BE2C (cell line): Measurements from ENCODE around the gene ZNF202.

Source experiments
- DNase-seq: peaks from one replicate; pipeline ENCODE4 v3.0.0-alpha.2; 2020
- H3K27me3 ChIP-seq: fragments of 250-450 bp; sonication (Bioruptor Pico); 2 replicates; pipeline ENCODE4 v1.5.1; 2020; ENCODE audit warnings: mild to moderate bottlenecking
- H3K36me3 ChIP-seq: fragments of 250-450 bp; sonication (Bioruptor Pico); 2 replicates; pipeline ENCODE4 v1.5.1; 2020; ENCODE audit warnings: mild to moderate bottlenecking
- H3K4me1 ChIP-seq: fragments of 250-450 bp; sonication (Bioruptor Pico); 2 replicates; pipeline ENCODE4 v1.5.1; 2020
- H3K4me3 ChIP-seq: 2 replicates; pipeline ENCODE4 v1.5.1; 2011; ENCODE audit warnings: low read depth, low read length
- H3K9me3 ChIP-seq: fragments of 250-450 bp; sonication (Bioruptor Pico); 2 replicates; pipeline ENCODE4 v1.5.1; 2020
- CTCF ChIP-seq: IDR thresholded peaks from 2 replicates; pipeline ENCODE4 v1.5.1; 2012; ENCODE audit warnings: mild to moderate bottlenecking, low read depth, low read length

ZNF202 gene

GRCh38 chr11:123702139-123702538 lies 39.3 kb downstream of the ZNF202 start:
- Histone ChIP-seq H3K9me3 (no peaks in the 10 kb centered on the region), H3K36me3 (no peaks in the 10 kb centered on the region), H3K27me3 (no peaks in the 10 kb centered on the region), H3K4me3 (no peak overlapping the region), H3K4me1 (peaks cover 30% of the 10 kb centered on the region)
- DNase-seq = peak; percentile 89
- TF ChIP-seq CTCF = no peak

- H3K27me3 ChIP-seq = no peaks in the 10 kb centered on the region
- peaks cover 30% of the 10 kb centered on the region for H3K4me1 ChIP-seq
- H3K4me3 ChIP-seq = no peak overlapping the region
- DNase-seq = no peak
- no peaks in the 10 kb centered on the region for H3K36me3 ChIP-seq
- TF ChIP-seq CTCF = no peak
- no peaks in the 10 kb centered on the region for H3K9me3 ChIP-seq
These were observed 40.7 kb downstream of the ZNF202 start for GRCh38 chr11:123700772-123701171.

GRCh38 chr11:123698546-123699127 lies 42.8 kb downstream of the ZNF202 start:
- Histone ChIP-seq H3K9me3 (no peaks in the 10 kb centered on the region), H3K4me1 (peaks cover 12% of the 10 kb centered on the region), H3K27me3 (no peaks in the 10 kb centered on the region), H3K4me3 (no peak overlapping the region), H3K36me3 (no peaks in the 10 kb centered on the region)
- no peak for DNase-seq
- TF ChIP-seq CTCF = no peak

- no peaks in the 10 kb centered on the region for H3K36me3 ChIP-seq
- no peaks in the 10 kb centered on the region for H3K27me3 ChIP-seq
These were observed 45.3 kb downstream of the ZNF202 start for GRCh38 chr11:123696183-123696582.

GRCh38 chr11:123695231-123695630 lies 46.2 kb downstream of the ZNF202 start:
- TF ChIP-seq CTCF = no peak
- Histone ChIP-seq H3K36me3 (no peaks in the 10 kb centered on the region), H3K4me1 (no peaks in the 10 kb centered on the region; the same call in 1 of the 2 replicates), H3K4me3 (no peak overlapping the region), H3K27me3 (no peaks in the 10 kb centered on the region), H3K9me3 (no peaks in the 10 kb centered on the region)
- DNase-seq = no peak

More at GRCh38 chr11:123696183-123696582, 45.3 kb downstream of the ZNF202 start:
- H3K9me3 ChIP-seq = no peaks in the 10 kb centered on the region
- H3K4me3 ChIP-seq = no peak overlapping the region
- no peak for DNase-seq
- no peaks in the 10 kb centered on the region; the same call in 1 of the 2 replicates for H3K4me1 ChIP-seq
- TF ChIP-seq CTCF = peak; percentile 33

- H3K9me3 ChIP-seq = no peaks in the 10 kb centered on the region
- no peaks in the 10 kb centered on the region for H3K27me3 ChIP-seq
- no peak for DNase-seq
- H3K4me1 ChIP-seq = no peaks in the 10 kb centered on the region; the same call in 1 of the 2 replicates
- H3K36me3 ChIP-seq = no peaks in the 10 kb centered on the region
- no peak overlapping the region for H3K4me3 ChIP-seq
- no peak for TF ChIP-seq CTCF
These were observed 46.9 kb downstream of the ZNF202 start for GRCh38 chr11:123694551-123694950.
